ENCODE measurements around the gene MS4A6A.

MS4A6A gene

GRCh38 chr11:60183591-60184205 is 815 bp upstream of the MS4A6A start:
- H3K36me3 ChIP-seq (ENCODE audit: insufficient read depth, low read length) = no peaks in the 10 kb centered on the region
- no peaks in the 10 kb centered on the region for H3K27me3 ChIP-seq (ENCODE audit: insufficient read depth, low read length)
- H3K4me1 ChIP-seq (ENCODE audit: control insufficient read depth, insufficient read depth, low read length, unreplicated experiment) = no peaks in the 10 kb centered on the region
- H2AFZ ChIP-seq (ENCODE audit: low read length, unreplicated experiment) = no peak overlapping the region
- H3K79me2 ChIP-seq (ENCODE audit: control insufficient read depth, insufficient read depth, low read length, unreplicated experiment) = no peaks in the 10 kb centered on the region
- no peak overlapping the region for H3K27ac ChIP-seq (ENCODE audit: low read depth, low read length)
- H3K4me3 ChIP-seq (ENCODE audit: low read depth, low read length) = no peak overlapping the region

GRCh38 chr11:60175860-60176275 is 7.0 kb downstream of the MS4A6A start:
- Histone ChIP-seq H3K27me3 (ENCODE audit: insufficient read depth, low read length) (no peaks in the 10 kb centered on the region), H3K4me3 (ENCODE audit: low read depth, low read length) (no peak overlapping the region), H3K79me2 (ENCODE audit: control insufficient read depth, insufficient read depth, low read length, unreplicated experiment) (no peaks in the 10 kb centered on the region), H3K4me1 (ENCODE audit: control insufficient read depth, insufficient read depth, low read length, unreplicated experiment) (no peaks in the 10 kb centered on the region), H3K36me3 (ENCODE audit: insufficient read depth, low read length) (no peaks in the 10 kb centered on the region), H2AFZ (ENCODE audit: low read length, unreplicated experiment) (no peak overlapping the region), H3K27ac (ENCODE audit: low read depth, low read length) (no peak overlapping the region)

GRCh38 chr11:60172011-60172410 is 10.9 kb downstream of the MS4A6A start:
- Histone ChIP-seq H3K36me3 (ENCODE audit: insufficient read depth, low read length) (no peaks in the 10 kb centered on the region), H3K27ac (ENCODE audit: low read depth, low read length) (no peak overlapping the region), H3K4me3 (ENCODE audit: low read depth, low read length) (no peak overlapping the region), H3K27me3 (ENCODE audit: insufficient read depth, low read length) (no peaks in the 10 kb centered on the region), H2AFZ (ENCODE audit: low read length, unreplicated experiment) (no peak overlapping the region), H3K4me1 (ENCODE audit: control insufficient read depth, insufficient read depth, low read length, unreplicated experiment) (no peaks in the 10 kb centered on the region), H3K79me2 (ENCODE audit: control insufficient read depth, insufficient read depth, low read length, unreplicated experiment) (no peaks in the 10 kb centered on the region)

- Histone ChIP-seq H3K27me3 (ENCODE audit: insufficient read depth, low read length) (no peaks in the 10 kb centered on the region), H3K36me3 (ENCODE audit: insufficient read depth, low read length) (no peaks in the 10 kb centered on the region), H2AFZ (ENCODE audit: low read length, unreplicated experiment) (no peak overlapping the region), H3K4me1 (ENCODE audit: control insufficient read depth, insufficient read depth, low read length, unreplicated experiment) (no peaks in the 10 kb centered on the region), H3K79me2 (ENCODE audit: control insufficient read depth, insufficient read depth, low read length, unreplicated experiment) (no peaks in the 10 kb centered on the region), H3K27ac (ENCODE audit: low read depth, low read length) (no peak overlapping the region), H3K4me3 (ENCODE audit: low read depth, low read length) (no peak overlapping the region)
Measured at GRCh38 chr11:60170566-60170965, 12.3 kb downstream of the MS4A6A start.

- Histone ChIP-seq H2AFZ (ENCODE audit: low read length, unreplicated experiment) (no peak overlapping the region), H3K4me3 (ENCODE audit: low read depth, low read length) (no peak overlapping the region), H3K27me3 (ENCODE audit: insufficient read depth, low read length) (no peaks in the 10 kb centered on the region), H3K4me1 (ENCODE audit: control insufficient read depth, insufficient read depth, low read length, unreplicated experiment) (no peaks in the 10 kb centered on the region), H3K27ac (ENCODE audit: low read depth, low read length) (no peak overlapping the region), H3K79me2 (ENCODE audit: control insufficient read depth, insufficient read depth, low read length, unreplicated experiment) (no peaks in the 10 kb centered on the region), H3K36me3 (ENCODE audit: insufficient read depth, low read length) (no peaks in the 10 kb centered on the region)
Measured at GRCh38 chr11:60169264-60169915, 13.5 kb downstream of the MS4A6A start.

- Histone ChIP-seq H3K4me3 (ENCODE audit: low read depth, low read length) (no peak overlapping the region), H3K4me1 (ENCODE audit: control insufficient read depth, insufficient read depth, low read length, unreplicated experiment) (no peaks in the 10 kb centered on the region), H2AFZ (ENCODE audit: low read length, unreplicated experiment) (no peak overlapping the region), H3K27ac (ENCODE audit: low read depth, low read length) (no peak overlapping the region), H3K27me3 (ENCODE audit: insufficient read depth, low read length) (no peaks in the 10 kb centered on the region), H3K79me2 (ENCODE audit: control insufficient read depth, insufficient read depth, low read length, unreplicated experiment) (no peaks in the 10 kb centered on the region), H3K36me3 (ENCODE audit: insufficient read depth, low read length) (no peaks in the 10 kb centered on the region)
Measured at GRCh38 chr11:60168306-60168705, 14.6 kb downstream of the MS4A6A start.

- Histone ChIP-seq H3K36me3 (ENCODE audit: insufficient read depth, low read length) (no peaks in the 10 kb centered on the region), H3K4me3 (ENCODE audit: low read depth, low read length) (no peak overlapping the region), H2AFZ (ENCODE audit: low read length, unreplicated experiment) (no peak overlapping the region), H3K27me3 (ENCODE audit: insufficient read depth, low read length) (no peaks in the 10 kb centered on the region), H3K27ac (ENCODE audit: low read depth, low read length) (no peak overlapping the region), H3K4me1 (ENCODE audit: control insufficient read depth, insufficient read depth, low read length, unreplicated experiment) (no peaks in the 10 kb centered on the region), H3K79me2 (ENCODE audit: control insufficient read depth, insufficient read depth, low read length, unreplicated experiment) (no peaks in the 10 kb centered on the region)
Measured at GRCh38 chr11:60165951-60166350, 16.9 kb downstream of the MS4A6A start.

- no peak overlapping the region for H2AFZ ChIP-seq (ENCODE audit: low read length, unreplicated experiment)
- H3K36me3 ChIP-seq (ENCODE audit: insufficient read depth, low read length) = no peaks in the 10 kb centered on the region
- no peaks in the 10 kb centered on the region for H3K79me2 ChIP-seq (ENCODE audit: control insufficient read depth, insufficient read depth, low read length, unreplicated experiment)
- H3K27ac ChIP-seq (ENCODE audit: low read depth, low read length) = no peak overlapping the region
- no peaks in the 10 kb centered on the region for H3K4me1 ChIP-seq (ENCODE audit: control insufficient read depth, insufficient read depth, low read length, unreplicated experiment)
- H3K27me3 ChIP-seq (ENCODE audit: insufficient read depth, low read length) = no peaks in the 10 kb centered on the region
- H3K4me3 ChIP-seq (ENCODE audit: low read depth, low read length) = no peak overlapping the region
Measured at GRCh38 chr11:60165538-60165937, 17.3 kb downstream of the MS4A6A start.

GRCh38 chr11:60164550-60165075 is 18.3 kb downstream of the MS4A6A start:
- Histone ChIP-seq H2AFZ (ENCODE audit: low read length, unreplicated experiment) (no peak overlapping the region), H3K4me3 (ENCODE audit: low read depth, low read length) (no peak overlapping the region), H3K27ac (ENCODE audit: low read depth, low read length) (no peak overlapping the region), H3K27me3 (ENCODE audit: insufficient read depth, low read length) (no peaks in the 10 kb centered on the region), H3K36me3 (ENCODE audit: insufficient read depth, low read length) (no peaks in the 10 kb centered on the region), H3K4me1 (ENCODE audit: control insufficient read depth, insufficient read depth, low read length, unreplicated experiment) (no peaks in the 10 kb centered on the region), H3K79me2 (ENCODE audit: control insufficient read depth, insufficient read depth, low read length, unreplicated experiment) (no peaks in the 10 kb centered on the region)

- H3K4me1 ChIP-seq (ENCODE audit: control insufficient read depth, insufficient read depth, low read length, unreplicated experiment) = no peaks in the 10 kb centered on the region
- H2AFZ ChIP-seq (ENCODE audit: low read length, unreplicated experiment) = no peak overlapping the region
Measured at GRCh38 chr11:60161766-60162165, 21.1 kb downstream of the MS4A6A start.

GRCh38 chr11:60161107-60161506 is 21.8 kb downstream of the MS4A6A start:
- H3K4me1 ChIP-seq (ENCODE audit: control insufficient read depth, insufficient read depth, low read length, unreplicated experiment) = no peaks in the 10 kb centered on the region
- H3K27ac ChIP-seq (ENCODE audit: low read depth, low read length) = no peak overlapping the region
- H3K4me3 ChIP-seq (ENCODE audit: low read depth, low read length) = no peak overlapping the region
- H3K79me2 ChIP-seq (ENCODE audit: control insufficient read depth, insufficient read depth, low read length, unreplicated experiment) = no peaks in the 10 kb centered on the region
- no peaks in the 10 kb centered on the region for H3K36me3 ChIP-seq (ENCODE audit: insufficient read depth, low read length)
- H3K27me3 ChIP-seq (ENCODE audit: insufficient read depth, low read length) = no peaks in the 10 kb centered on the region
- no peak overlapping the region for H2AFZ ChIP-seq (ENCODE audit: low read length, unreplicated experiment)

More at GRCh38 chr11:60161766-60162165, 21.1 kb downstream of the MS4A6A start:
- no peaks in the 10 kb centered on the region for H3K36me3 ChIP-seq (ENCODE audit: insufficient read depth, low read length)
- H3K4me3 ChIP-seq (ENCODE audit: low read depth, low read length) = no peak overlapping the region
- H3K79me2 ChIP-seq (ENCODE audit: control insufficient read depth, insufficient read depth, low read length, unreplicated experiment) = no peaks in the 10 kb centered on the region
- H3K27ac ChIP-seq (ENCODE audit: low read depth, low read length) = no peak overlapping the region
- no peaks in the 10 kb centered on the region for H3K27me3 ChIP-seq (ENCODE audit: insufficient read depth, low read length)

All from ACC112 (cell line).